Left ventricle myocardium inferior (tissue), 1 donor: Measurements from ENCODE around the gene TMEM89. TPM values are rescaled to one million over a fixed set of nuclear protein-coding genes. Genes with fewer than 3 reads are reported as not detected.
A peak's percentile ranks its signal among the peaks of the same experiment; 100 is the strongest.

ENCODE experiments used
- DNase-seq: peaks from one replicate; pipeline ENCODE4 v3.0.0-alpha.2; 2020
- H3K27ac ChIP-seq: fragments of 200-600 bp; replicated peaks from 2 replicates; pipeline ENCODE4 v1.8.0; 2021
- H3K27me3 ChIP-seq: fragments of 200-600 bp; 2 replicates; pipeline ENCODE4 v1.8.0; 2021; ENCODE audit warnings: low read depth
- H3K36me3 ChIP-seq: fragments of 200-600 bp; 2 replicates; pipeline ENCODE4 v1.8.0; 2021
- H3K4me1 ChIP-seq: fragments of 200-600 bp; 2 replicates; pipeline ENCODE4 v1.8.0; 2021
- H3K4me3 ChIP-seq: fragments of 200-600 bp; 2 replicates; pipeline ENCODE4 v1.8.0; 2021; ENCODE audit warnings: mild to moderate bottlenecking, moderate library complexity
- H3K9me3 ChIP-seq: fragments of 200-600 bp; replicated peaks from 2 replicates; pipeline ENCODE4 v1.8.0; 2021
- CTCF ChIP-seq: fragments of 200-600 bp; IDR thresholded peaks from 2 replicates; pipeline ENCODE4 v1.8.0; 2021; ENCODE audit warnings: antibody characterized with exemption, mild to moderate bottlenecking, borderline replicate concordance
- intact Hi-C: fragments of 100-400 bp; cut with micrococcal nuclease; formaldehyde crosslinking; loops from one replicate; pipeline ENCODE4 v1.11.0; 2022
- total RNA-seq: library from RNA; stranded (reverse); fragmentation: NEBNext Ultra II Directional; extraction: Animal tissue kit (Norgen Biotek cat#: 25700); gene quantifications from one replicate; pipeline ENCODE4 v1.2.1, GENCODE V29; 2021
- donor health status: DM: no; HTN: yes; CAD: no; lungs with severe emphysema.

Gene TMEM89
- total RNA-seq, 1 donor from 2014 or later: not detected

DNA sequence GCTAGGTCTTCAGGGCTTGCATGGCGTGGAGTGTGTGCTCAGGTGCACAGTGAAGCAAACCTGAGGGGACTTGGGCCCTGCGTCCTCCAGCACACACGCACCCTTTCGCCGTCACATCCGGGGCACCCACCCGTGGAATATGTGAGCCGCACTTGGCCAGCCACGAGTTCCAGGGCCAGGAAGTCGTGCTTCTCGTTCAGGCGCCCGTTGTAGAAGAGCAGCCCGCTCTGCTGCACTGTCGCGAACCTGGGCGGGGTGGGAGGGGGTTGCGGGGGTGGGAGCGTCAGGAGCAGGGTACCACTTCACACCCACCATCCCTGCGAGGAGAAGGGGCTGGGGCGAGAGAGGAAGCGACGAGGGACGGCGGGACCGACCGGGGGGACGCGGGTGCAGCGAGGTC lies 34.0 kb upstream of the TMEM89 start:
- TF ChIP-seq CTCF: no peak
- H3K9me3 ChIP-seq: no peaks in the 10 kb centered on the region
- no peak for DNase-seq
- peaks cover 20% of the 10 kb centered on the region for H3K4me1 ChIP-seq
- no peaks in the 10 kb centered on the region for H3K36me3 ChIP-seq
- H3K27ac ChIP-seq: peak overlapping the region; percentile 85
- peak overlapping the region; percentile 78 for H3K4me3 ChIP-seq
- intact Hi-C loops: no loop called here
- H3K27me3 ChIP-seq: peaks cover 13% of the 10 kb centered on the region

- no peak overlapping the region for H3K27ac ChIP-seq
- no peak overlapping the region for H3K4me3 ChIP-seq
- H3K4me1 ChIP-seq: peaks cover 19% of the 10 kb centered on the region
- H3K27me3 ChIP-seq: peaks cover 7% of the 10 kb centered on the region
- TF ChIP-seq CTCF: no peak
- H3K36me3 ChIP-seq: no peaks in the 10 kb centered on the region
- DNase-seq: no peak
- intact Hi-C loops: no loop called here
- H3K9me3 ChIP-seq: no peaks in the 10 kb centered on the region
These were observed 33.5 kb upstream of the TMEM89 start for GRCh38 chr3:48655063-48655462.

DNA sequence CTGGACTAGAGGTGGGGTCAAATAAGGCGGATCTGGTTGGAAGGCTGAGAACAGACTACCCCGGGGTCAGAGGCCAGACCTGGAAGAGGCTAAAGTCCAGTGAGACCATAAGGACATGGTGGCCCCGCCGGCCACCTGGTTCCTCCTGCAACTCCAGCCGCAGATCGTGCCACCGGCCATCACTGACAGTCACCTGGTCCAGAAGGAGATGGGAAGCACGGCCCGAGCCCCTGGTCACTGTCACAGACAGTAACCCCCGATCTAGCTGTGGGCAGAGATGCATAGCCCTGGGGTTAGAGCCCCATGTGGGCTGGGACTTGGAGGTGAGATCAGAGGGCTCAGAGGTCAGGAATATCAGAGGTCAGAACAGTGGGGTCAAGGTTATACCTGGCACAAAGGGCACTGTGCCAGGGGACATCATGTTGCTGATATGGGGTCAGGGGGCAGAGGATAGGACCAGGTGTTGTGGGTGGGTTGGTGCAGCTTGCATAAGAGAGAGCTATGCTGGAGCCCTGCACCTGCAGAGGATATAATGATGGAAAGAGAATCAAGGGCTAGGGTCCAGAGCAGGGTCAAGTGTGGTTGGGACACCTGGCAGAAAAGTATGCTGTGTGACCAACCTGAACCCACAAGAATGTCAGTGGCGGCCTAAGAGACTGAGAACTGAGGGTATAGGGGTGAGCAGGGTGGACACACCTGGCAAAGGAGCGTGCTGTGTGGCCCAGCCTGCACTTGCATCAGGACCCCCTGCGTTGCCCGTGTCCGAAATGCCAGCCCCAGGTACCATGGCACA lies 31.6 kb upstream of the TMEM89 start:
- intact Hi-C loops: no loop called here
- no peaks in the 10 kb centered on the region for H3K27me3 ChIP-seq
- no peak overlapping the region for H3K4me3 ChIP-seq
- no peaks in the 10 kb centered on the region for H3K9me3 ChIP-seq
- no peak overlapping the region for H3K27ac ChIP-seq
- H3K36me3 ChIP-seq: no peaks in the 10 kb centered on the region
- TF ChIP-seq CTCF: no peak
- DNase-seq: no peak
- H3K4me1 ChIP-seq: peaks cover 19% of the 10 kb centered on the region

DNA sequence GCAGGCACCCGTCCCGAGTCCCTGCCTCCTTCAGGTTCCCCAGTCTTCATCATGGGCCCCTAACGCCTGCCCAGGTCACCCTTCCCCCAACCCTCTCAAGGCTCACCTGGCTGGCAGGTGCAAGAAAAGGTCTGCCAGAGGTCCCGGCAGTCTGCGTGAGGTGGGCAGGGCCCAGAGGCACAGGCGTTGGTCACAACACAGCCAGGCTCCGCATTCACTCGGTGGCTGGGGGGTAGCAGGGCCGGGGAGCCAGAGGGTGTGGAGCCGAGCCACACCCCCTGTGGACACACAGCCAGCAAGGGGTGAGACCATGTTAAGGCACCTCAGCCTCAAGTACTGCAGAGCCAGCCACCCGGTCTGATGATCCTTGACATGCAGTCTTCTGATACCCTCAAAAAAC lies 30.2 kb upstream of the TMEM89 start:
- intact Hi-C loops: no loop called here

DNA sequence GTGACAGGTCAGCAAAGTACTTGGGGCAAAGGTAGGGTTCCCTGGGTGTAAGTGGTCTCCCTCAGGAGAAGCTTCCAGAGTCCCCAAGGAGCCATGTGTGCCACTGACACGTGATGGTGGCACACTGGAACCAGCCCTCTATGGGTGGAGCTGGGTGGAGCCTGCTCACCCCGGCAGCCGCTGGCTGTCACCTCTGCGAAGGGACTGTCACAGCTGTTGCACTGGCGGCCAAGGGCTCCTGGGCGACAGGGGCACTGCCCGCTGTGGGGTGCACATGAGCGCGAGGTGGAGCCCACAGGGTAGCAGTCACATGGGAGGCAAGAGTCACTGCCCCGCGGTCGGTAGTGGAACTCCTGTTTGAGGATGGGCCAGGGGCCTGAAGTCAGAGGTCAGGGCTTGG lies 29.2 kb upstream of the TMEM89 start:
- no peak overlapping the region for H3K4me3 ChIP-seq
- peaks cover 4% of the 10 kb centered on the region for H3K4me1 ChIP-seq
- H3K27me3 ChIP-seq: no peaks in the 10 kb centered on the region
- H3K9me3 ChIP-seq: no peaks in the 10 kb centered on the region
- no peaks in the 10 kb centered on the region for H3K36me3 ChIP-seq
- intact Hi-C loops: no loop called here
- H3K27ac ChIP-seq: no peak overlapping the region
- no peak for TF ChIP-seq CTCF
- no peak for DNase-seq

More for the DNA sequence above, 30.2 kb upstream of the TMEM89 start:
- H3K36me3 ChIP-seq: no peaks in the 10 kb centered on the region
- no peak overlapping the region for H3K4me3 ChIP-seq
- H3K4me1 ChIP-seq: peaks cover 14% of the 10 kb centered on the region
- H3K27ac ChIP-seq: no peak overlapping the region
- H3K27me3 ChIP-seq: no peaks in the 10 kb centered on the region
- TF ChIP-seq CTCF: no peak
- DNase-seq: no peak
- H3K9me3 ChIP-seq: no peaks in the 10 kb centered on the region
